Measurements from ENCODE around the gene LMAN1L.

DNA sequence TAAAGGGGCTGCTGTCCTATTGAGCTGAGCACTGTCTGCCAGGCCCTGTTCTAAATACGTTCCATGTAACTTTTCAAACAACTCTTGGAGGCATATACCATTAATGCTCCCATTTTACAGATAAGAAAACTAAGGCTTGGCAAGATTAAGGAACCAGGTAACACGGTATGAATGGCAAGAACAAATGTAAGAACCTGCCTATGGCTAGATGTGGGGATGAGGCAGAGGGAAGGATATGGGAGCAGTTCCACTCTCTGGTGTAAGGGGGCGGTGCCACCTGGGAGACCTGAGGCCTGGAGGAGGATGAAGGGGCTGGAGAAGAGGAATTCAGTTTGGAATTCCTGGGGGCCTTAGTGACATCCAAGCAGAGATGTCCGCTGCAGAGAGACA, 3.8 kb upstream of the LMAN1L start:
- TF ChIP-seq, protein P1, sequence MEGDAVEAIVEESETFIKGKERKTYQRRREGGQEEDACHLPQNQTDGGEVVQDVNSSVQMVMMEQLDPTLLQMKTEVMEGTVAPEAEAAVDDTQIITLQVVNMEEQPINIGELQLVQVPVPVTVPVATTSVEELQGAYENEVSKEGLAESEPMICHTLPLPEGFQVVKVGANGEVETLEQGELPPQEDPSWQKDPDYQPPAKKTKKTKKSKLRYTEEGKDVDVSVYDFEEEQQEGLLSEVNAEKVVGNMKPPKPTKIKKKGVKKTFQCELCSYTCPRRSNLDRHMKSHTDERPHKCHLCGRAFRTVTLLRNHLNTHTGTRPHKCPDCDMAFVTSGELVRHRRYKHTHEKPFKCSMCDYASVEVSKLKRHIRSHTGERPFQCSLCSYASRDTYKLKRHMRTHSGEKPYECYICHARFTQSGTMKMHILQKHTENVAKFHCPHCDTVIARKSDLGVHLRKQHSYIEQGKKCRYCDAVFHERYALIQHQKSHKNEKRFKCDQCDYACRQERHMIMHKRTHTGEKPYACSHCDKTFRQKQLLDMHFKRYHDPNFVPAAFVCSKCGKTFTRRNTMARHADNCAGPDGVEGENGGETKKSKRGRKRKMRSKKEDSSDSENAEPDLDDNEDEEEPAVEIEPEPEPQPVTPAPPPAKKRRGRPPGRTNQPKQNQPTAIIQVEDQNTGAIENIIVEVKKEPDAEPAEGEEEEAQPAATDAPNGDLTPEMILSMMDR (IDR thresholded peaks at IDR 0.05; ENCODE audit: poor library complexity) = no peak
- TF ChIP-seq EZH2 (IDR thresholded peaks at IDR 0.05; ENCODE audit: borderline replicate concordance) = no peak
